Keratinocyte (primary cell): ENCODE data around the gene ATP8A1. TPM values are rescaled to one million over a fixed set of nuclear protein-coding genes. Genes with fewer than 3 reads are reported as not detected.

ENCODE experiments used
- DNase-seq: peaks from one replicate; pipeline ENCODE4 v3.0.0-alpha.2; 2011; ENCODE audit warnings: low read depth, missing footprints, low spot score
- FAIRE-seq: peaks from 2 replicates; lab custom pipeline; 2011; peaks lifted over from hg19 to GRCh38; lab: Jason Lieb, UNC
- H2AFZ ChIP-seq: 2 replicates; pipeline ENCODE4 v1.6.0; 2012; ENCODE audit warnings: low read length, control low read depth, inconsistent platforms; ENCODE audit not compliant: control insufficient read depth
- H3K27ac ChIP-seq: 2 replicates; pipeline ENCODE4 v1.5.1; 2011; ENCODE audit warnings: low read length; ENCODE audit not compliant: control insufficient read depth, insufficient read depth
- H3K27me3 ChIP-seq: 3 replicates; pipeline ENCODE4 v1.6.0; 2011; ENCODE audit warnings: low read length; ENCODE audit not compliant: control insufficient read depth, insufficient read depth; ENCODE audit errors: extremely low read depth
- H3K36me3 ChIP-seq, 2 experiments: 2 replicates in 1 of 2; 3 replicates in 1 of 2; pipeline ENCODE4 v1.5.1; 2011; ENCODE audit warnings: low read length in 2 of 2, mild to moderate bottlenecking in 1 of 2; ENCODE audit not compliant: control insufficient read depth in 2 of 2, insufficient read depth in 2 of 2; ENCODE audit errors: extremely low read depth in 1 of 2
- H3K4me1 ChIP-seq: 3 replicates; pipeline ENCODE4 v1.5.1; 2011; ENCODE audit warnings: low read length; ENCODE audit not compliant: control insufficient read depth, insufficient read depth; ENCODE audit errors: extremely low read depth
- H3K4me2 ChIP-seq: 3 replicates; pipeline ENCODE4 v1.6.0; 2011; ENCODE audit warnings: low read depth, low read length; ENCODE audit not compliant: control insufficient read depth, insufficient read depth; ENCODE audit errors: extremely low read depth
- H3K4me3 ChIP-seq, 3 experiments: fragments of 200-600 bp in 1 of 3; sonication (generic) in 1 of 3; 2 replicates in 2 of 3; 3 replicates in 1 of 3; pipeline ENCODE4 v1.5.1; 2011 to 2016; ENCODE audit warnings: low read length in 3 of 3, mild to moderate bottlenecking in 3 of 3, control low read depth in 2 of 3, inconsistent platforms in 1 of 3, low read depth in 1 of 3, mixed read lengths in 1 of 3, mixed run types in 1 of 3, moderate library complexity in 1 of 3; ENCODE audit not compliant: control insufficient read depth in 2 of 3, insufficient read depth in 2 of 3; ENCODE audit errors: extremely low read depth in 1 of 3
- H3K79me2 ChIP-seq: 2 replicates; pipeline ENCODE4 v1.6.0; 2012; ENCODE audit warnings: low read length; ENCODE audit not compliant: control insufficient read depth, insufficient read depth
- H3K9ac ChIP-seq: 3 replicates; pipeline ENCODE4 v1.6.0; 2011; ENCODE audit warnings: low read length; ENCODE audit not compliant: control insufficient read depth, insufficient read depth; ENCODE audit errors: extremely low read depth
- H3K9me1 ChIP-seq: 3 replicates; pipeline ENCODE4 v1.6.0; 2011; ENCODE audit warnings: low read length; ENCODE audit not compliant: control insufficient read depth, insufficient read depth; ENCODE audit errors: extremely low read depth
- H3K9me3 ChIP-seq: 2 replicates; pipeline ENCODE4 v1.5.1; 2012; ENCODE audit warnings: low read depth, low read length; ENCODE audit not compliant: control insufficient read depth
- H4K20me1 ChIP-seq: 3 replicates; pipeline ENCODE4 v1.6.0; 2011; ENCODE audit warnings: low read length; ENCODE audit not compliant: control insufficient read depth, insufficient read depth; ENCODE audit errors: extremely low read depth
- CTCF ChIP-seq, 3 experiments: IDR thresholded peaks in 1 of 3; conservative IDR thresholded peaks in 1 of 3; optimal IDR thresholded peaks in 1 of 3; 2 replicates in 2 of 3; 3 replicates in 1 of 3; pipeline versions ENCODE3 to v1.5.1; 2011; ENCODE audit warnings: low read length in 3 of 3, mild to moderate bottlenecking in 3 of 3, moderate library complexity in 2 of 3, control low read depth in 1 of 3, inconsistent platforms in 1 of 3; ENCODE audit not compliant: insufficient read depth in 2 of 3; ENCODE audit errors: extremely low read depth in 1 of 3
- EZH2 ChIP-seq: IDR thresholded peaks from one replicate; pipeline ENCODE4 v1.6.1; 2012; ENCODE audit warnings: inconsistent platforms, mild to moderate bottlenecking, low read length, moderate library complexity
- dilution Hi-C: fragments of 300-500 bp; cut with MboI; formaldehyde crosslinking; loops from one replicate; pipeline ENCODE4 v1.7.0; 2020; ENCODE audit warnings: low sequenced_read_pairs; ENCODE audit not compliant: extremely low pct_ligation_motif_present
- polyA plus RNA-seq, 5 experiments: library from polyadenylated mRNA; depleted of rRNA in 3 of 5; stranded (reverse) in 3 of 5; stranded (forward) in 1 of 5; unstranded in 1 of 5; fragments of >200 nt; gene quantifications; 1 replicate in 1 of 5; 2 replicates in 3 of 5; 3 replicates in 1 of 5; pipeline versions ENCODE4 v1.2.1 to v1.2.3, GENCODE V29; 2011 to 2012; ENCODE audit warnings: missing spikeins in 2 of 5, low read depth in 1 of 5, low replicate concordance in 1 of 5

Gene ATP8A1
- polyA plus RNA-seq, 1 donor (not counting 4 experiments of a cell fraction or from before 2014, with no cell fraction given), result 0.20 TPM

GRCh38 chr4:42385516-42385915 lies 271.4 kb downstream of the ATP8A1 start:
- H3K27ac ChIP-seq, result no peak overlapping the region
- dilution Hi-C loops, result no loop called here
- no peaks in the 10 kb centered on the region for H3K9me1 ChIP-seq
- H3K9me3 ChIP-seq, result no peaks in the 10 kb centered on the region
- H4K20me1 ChIP-seq, result no peaks in the 10 kb centered on the region
- no peak for DNase-seq
- H3K79me2 ChIP-seq, result no peaks in the 10 kb centered on the region
- TF ChIP-seq CTCF (optimal IDR thresholded peaks at IDR 0.05 in 1 of 3, IDR thresholded peaks at IDR 0.05 in 1 of 3, conservative IDR thresholded peaks at IDR 0.05 in 1 of 3; ENCODE audit: extremely low read depth in 1 of 3, insufficient read depth in 2 of 3, low read length in 3 of 3), result no peak
- TF ChIP-seq EZH2, result no peak
- H3K4me3 ChIP-seq, result no peak overlapping the region
- no peaks in the 10 kb centered on the region for H3K4me1 ChIP-seq
- no peak overlapping the region for H3K9ac ChIP-seq
- no peak overlapping the region for H3K4me2 ChIP-seq
- H2AFZ ChIP-seq, result no peak overlapping the region
- no peak for FAIRE-seq
- H3K27me3 ChIP-seq, result no peaks in the 10 kb centered on the region
- H3K36me3 ChIP-seq, result no peaks in the 10 kb centered on the region

- FAIRE-seq (no peak), DNase-seq (no peak)
- Histone ChIP-seq H3K4me1 (no peaks in the 10 kb centered on the region), H4K20me1 (no peaks in the 10 kb centered on the region), H3K4me3 (no peak overlapping the region), H3K36me3 (no peaks in the 10 kb centered on the region), H2AFZ (no peak overlapping the region), H3K79me2 (no peaks in the 10 kb centered on the region), H3K9ac (no peak overlapping the region), H3K9me1 (no peaks in the 10 kb centered on the region), H3K27ac (no peak overlapping the region), H3K9me3 (no peaks in the 10 kb centered on the region), H3K27me3 (no peaks in the 10 kb centered on the region), H3K4me2 (no peak overlapping the region)
- dilution Hi-C loops, result no loop called here
- no peak for TF ChIP-seq EZH2
- TF ChIP-seq CTCF (optimal IDR thresholded peaks at IDR 0.05 in 1 of 3, IDR thresholded peaks at IDR 0.05 in 1 of 3, conservative IDR thresholded peaks at IDR 0.05 in 1 of 3; ENCODE audit: extremely low read depth in 1 of 3, insufficient read depth in 2 of 3, low read length in 3 of 3), result no peak
Observed at GRCh38 chr4:42381666-42382065, 275.2 kb downstream of the ATP8A1 start.
